Spleen (tissue), 11 donors: ENCODE measurements around the gene AGBL1. TPM values are rescaled to one million over a fixed set of nuclear protein-coding genes. Genes with fewer than 3 reads are reported as not detected.

Experiments used
- DNase-seq: peaks from one replicate; pipeline ENCODE4 v3.0.0-alpha.2; 2020
- H3K27ac ChIP-seq, 8 donors: fragments of 200-600 bp; sonication (generic) in 7 of 8; 1 replicate in 4 of 8; 2 replicates in 4 of 8; pipeline versions ENCODE4 v1.5.0 to v1.8.0; 2016 to 2021; ENCODE audit warnings: inconsistent platforms in 4 of 8, mild to moderate bottlenecking in 4 of 8, moderate library complexity in 1 of 8
- H3K27me3 ChIP-seq, 7 donors: fragments of 200-600 bp; sonication (generic) in 6 of 7; replicated peaks in 1 of 7; 1 replicate in 4 of 7; 2 replicates in 3 of 7; pipeline versions ENCODE4 v1.5.0 to v1.8.0; 2016 to 2021; ENCODE audit warnings: inconsistent platforms in 3 of 7, mild to moderate bottlenecking in 1 of 7
- H3K36me3 ChIP-seq, 6 donors: fragments of 200-600 bp; sonication (generic) in 5 of 6; 1 replicate in 4 of 6; 2 replicates in 2 of 6; pipeline versions ENCODE4 v1.5.0 to v1.8.0; 2016 to 2021; ENCODE audit warnings: inconsistent platforms in 2 of 6
- H3K4me1 ChIP-seq, 6 donors: fragments of 200-600 bp; sonication (generic) in 5 of 6; 1 replicate in 3 of 6; 2 replicates in 3 of 6; pipeline versions ENCODE4 v1.5.0 to v1.8.0; 2016 to 2021; ENCODE audit warnings: inconsistent platforms in 3 of 6
- H3K4me3 ChIP-seq, 8 donors: fragments of 200-600 bp; sonication (generic) in 7 of 8; 1 replicate in 4 of 8; 2 replicates in 4 of 8; pipeline versions ENCODE4 v1.5.0 to v1.8.0; 2016 to 2021; ENCODE audit warnings: inconsistent platforms in 4 of 8, mild to moderate bottlenecking in 4 of 8, moderate library complexity in 2 of 8
- H3K9me3 ChIP-seq, 8 donors: fragments of 200-600 bp; sonication (generic) in 7 of 8; 1 replicate in 4 of 8; 2 replicates in 4 of 8; pipeline versions ENCODE4 v1.5.0 to v1.8.0; 2016 to 2021; ENCODE audit warnings: inconsistent platforms in 4 of 8
- CTCF ChIP-seq, 11 experiments: fragments of 200-600 bp in 7 of 11; fragments of 450-650 bp in 4 of 11; sonication (generic) in 4 of 11; IDR thresholded peaks in 8 of 11; conservative IDR thresholded peaks in 3 of 11; 1 replicate in 7 of 11; 2 replicates in 4 of 11; pipeline versions ENCODE4 v1.4.0 to v1.8.0; 2016 to 2021; ENCODE audit warnings: antibody characterized with exemption in 11 of 11, inconsistent platforms in 4 of 11, mild to moderate bottlenecking in 1 of 11
- POLR2A ChIP-seq, 3 donors: fragments of 450-650 bp; IDR thresholded peaks; one replicate each; pipeline ENCODE4 v1.5.1; 2017; ENCODE audit warnings: antibody characterized with exemption in 3 of 3, mild to moderate bottlenecking in 1 of 3
- POLR2AphosphoS5 ChIP-seq, 3 donors: sonication (generic); formaldehyde crosslinking; IDR thresholded peaks; one replicate each; pipeline ENCODE4 v1.5.1; 2017; ENCODE audit warnings: antibody characterized with exemption in 3 of 3
- WGBS, 5 donors: extraction: QIAGEN DNeasy Blood & Tissue Kit in 3 of 5; methylation state at CpG; one replicate each; pipeline versions ENCODE4 v1.1.5 to v1.1.7; 2013 to 2018; 5-methylcytosine and 5-hydroxymethylcytosine counted together
- intact Hi-C: fragments of 100-400 bp; cut with DNase I; formaldehyde crosslinking; loops from one replicate; pipeline ENCODE4 v1.15.0; 2023; ENCODE audit warnings: low total_unique reads
- polyA plus RNA-seq, 3 donors: library from polyadenylated mRNA; stranded (reverse); fragments of 200-250 nt; gene quantifications; one replicate each; pipeline ENCODE4 v1.2.1, GENCODE V29; 2013
- total RNA-seq, 7 donors: library from RNA; depleted of rRNA in 3 of 7; stranded (reverse); fragments of >200 nt in 3 of 7; fragmentation: NEBNext Ultra II Directional in 4 of 7; extraction: Animal tissue kit (Norgen Biotek cat#: 25700) in 4 of 7; gene quantifications; one replicate each; pipeline versions ENCODE4 v1.1.0 to v1.2.1, GENCODE V29; 2016 to 2021
- donor health status: healthy with polysubstance abuse.
- donor health status: DM: no; HTN: no; CAD: no; lungs with moderate emphysema.
- donor health status: DM: no; HTN: no; CAD: no.
- donor health status: Bipolar disorder and iron deficiency.
- donor health status: healthy.
- donor health status: DM: no; HTN: no; CAD: no.
- donor health status: DM: yes; HTN: yes; CAD: no.

AGBL1 gene
- total and polyA plus RNA-seq, 10 donors: not detected

- Histone ChIP-seq H3K4me1 (no peaks in the 10 kb centered on the region), H3K36me3 (no peaks in the 10 kb centered on the region), H3K9me3 (no peaks in the 10 kb centered on the region), H3K27me3 (peaks cover 0 to 9% (median 0%) of the 10 kb centered on the region in 7 donors), H3K4me3 (no peak overlapping the region), H3K27ac (no peak overlapping the region)
- WGBS, 5 donors: 78 to 92% (median 85%) methylated on average over 6 of the region's 6 CpGs
- intact Hi-C loops: no loop called here
- DNase-seq: no peak
- TF ChIP-seq CTCF (IDR thresholded peaks at IDR 0.05 in 8 of 11, conservative IDR thresholded peaks at IDR 0.05 in 3 of 11): no peak
Observed at GRCh38 chr15:86054338-86054737, 25.3 kb upstream of the AGBL1 start.

GRCh38 chr15:86055688-86056087 is 24.0 kb upstream of the AGBL1 start:
- WGBS, 5 donors: 66 to 80% (median 69%) methylated on average over 4 of the region's 4 CpGs
- TF ChIP-seq POLR2A (IDR thresholded peaks at IDR 0.05): no peak
- no peak for TF ChIP-seq CTCF (IDR thresholded peaks at IDR 0.05 in 8 of 11, conservative IDR thresholded peaks at IDR 0.05 in 3 of 11)
- no peak for TF ChIP-seq POLR2AphosphoS5 (IDR thresholded peaks at IDR 0.05)

GRCh38 chr15:86059851-86060250 is 19.8 kb upstream of the AGBL1 start:
- Histone ChIP-seq H3K9me3 (no peaks in the 10 kb centered on the region), H3K36me3 (no peaks in the 10 kb centered on the region), H3K4me3 (no peak overlapping the region), H3K4me1 (no peaks in the 10 kb centered on the region), H3K27me3 (peaks cover 0 to 26% (median 0%) of the 10 kb centered on the region in 7 donors), H3K27ac (no peak overlapping the region)
- DNase-seq: no peak
- 69 to 75% (median 70%) methylated on average over 4 of the region's 4 CpGs for WGBS, 5 donors
- intact Hi-C loops: no loop called here
- TF ChIP-seq POLR2AphosphoS5 (IDR thresholded peaks at IDR 0.05) (no peak), CTCF (IDR thresholded peaks at IDR 0.05 in 8 of 11, conservative IDR thresholded peaks at IDR 0.05 in 3 of 11) (no peak), POLR2A (IDR thresholded peaks at IDR 0.05) (no peak)

More at GRCh38 chr15:86055688-86056087, 24.0 kb upstream of the AGBL1 start:
- H3K4me1 ChIP-seq: no peaks in the 10 kb centered on the region
- no peaks in the 10 kb centered on the region for H3K36me3 ChIP-seq
- H3K9me3 ChIP-seq: no peaks in the 10 kb centered on the region
- peaks cover 0 to 9% (median 0%) of the 10 kb centered on the region in 7 donors for H3K27me3 ChIP-seq
- intact Hi-C loops: no loop called here
- no peak overlapping the region for H3K4me3 ChIP-seq
- no peak for DNase-seq
- H3K27ac ChIP-seq: no peak overlapping the region

GRCh38 chr15:86060674-86061073 is 19.0 kb upstream of the AGBL1 start:
- no peaks in the 10 kb centered on the region for H3K36me3 ChIP-seq
- peaks cover 0 to 26% (median 0%) of the 10 kb centered on the region in 7 donors for H3K27me3 ChIP-seq
- intact Hi-C loops: no loop called here
- H3K27ac ChIP-seq: no peak overlapping the region
- no peaks in the 10 kb centered on the region for H3K9me3 ChIP-seq
- TF ChIP-seq POLR2A (IDR thresholded peaks at IDR 0.05): no peak
- no peak for TF ChIP-seq CTCF (IDR thresholded peaks at IDR 0.05 in 8 of 11, conservative IDR thresholded peaks at IDR 0.05 in 3 of 11)
- no peak for TF ChIP-seq POLR2AphosphoS5 (IDR thresholded peaks at IDR 0.05)
- DNase-seq: no peak
- H3K4me1 ChIP-seq: no peaks in the 10 kb centered on the region
- 53 to 68% (median 57%) methylated on average over 3 of the region's 3 CpGs for WGBS, 5 donors
- no peak overlapping the region for H3K4me3 ChIP-seq
